ENCODE results near the gene PRR18. TPM values are rescaled to one million over a fixed set of nuclear protein-coding genes. Genes with fewer than 3 reads are reported as not detected.
A peak's percentile ranks its signal among the peaks of the same experiment; 100 is the strongest.

Gene PRR18
- total and polyA plus RNA-seq, 2 experiments from 2014 or later, result 0.12 to 0.33 TPM

- H3K36me3 ChIP-seq, result no peaks in the 10 kb centered on the region
- peak in 1 of 2 donors; percentile 47 for DNase-seq (ENCODE audit: low read depth in 1 of 2, low spot score in 1 of 2)
- no peaks in the 10 kb centered on the region for H3K9me3 ChIP-seq (ENCODE audit: low read depth)
- peak overlapping the region; percentile 40 for H3K4me3 ChIP-seq
- peaks cover 81% of the 10 kb centered on the region for H3K27me3 ChIP-seq
- no peaks in the 10 kb centered on the region for H3K4me1 ChIP-seq (ENCODE audit: low read depth)
- no peak for TF ChIP-seq CTCF (IDR thresholded peaks at IDR 0.05; ENCODE audit: low read depth, low read length)
- H3K27ac ChIP-seq, result no peak overlapping the region
Observed at GRCh38 chr6:166307082-166308032, 835 bp downstream of the PRR18 start.

GRCh38 chr6:166306378-166307081, 1.7 kb downstream of the PRR18 start:
- Histone ChIP-seq H3K27ac (no peak overlapping the region), H3K9me3 (ENCODE audit: low read depth) (no peaks in the 10 kb centered on the region), H3K4me3 (no peak overlapping the region), H3K36me3 (no peaks in the 10 kb centered on the region), H3K27me3 (peaks cover 87% of the 10 kb centered on the region), H3K4me1 (ENCODE audit: low read depth) (no peaks in the 10 kb centered on the region)
- TF ChIP-seq CTCF (IDR thresholded peaks at IDR 0.05; ENCODE audit: low read depth, low read length), result no peak
- DNase-seq (ENCODE audit: low read depth in 1 of 2, low spot score in 1 of 2), result no peak

GRCh38 chr6:166305562-166306117, 2.6 kb downstream of the PRR18 start:
- no peak overlapping the region for H3K4me3 ChIP-seq
- TF ChIP-seq CTCF (IDR thresholded peaks at IDR 0.05; ENCODE audit: low read depth, low read length), result no peak
- H3K27me3 ChIP-seq, result peaks cover 85% of the 10 kb centered on the region
- no peak overlapping the region for H3K27ac ChIP-seq
- no peaks in the 10 kb centered on the region for H3K36me3 ChIP-seq
- no peak for DNase-seq (ENCODE audit: low read depth in 1 of 2, low spot score in 1 of 2)
- H3K9me3 ChIP-seq (ENCODE audit: low read depth), result no peaks in the 10 kb centered on the region
- H3K4me1 ChIP-seq (ENCODE audit: low read depth), result no peaks in the 10 kb centered on the region

GRCh38 chr6:166304106-166304505, 4.1 kb downstream of the PRR18 start:
- H3K4me1 ChIP-seq (ENCODE audit: low read depth), result no peaks in the 10 kb centered on the region
- H3K27ac ChIP-seq, result no peak overlapping the region
- H3K27me3 ChIP-seq, result peaks cover 69% of the 10 kb centered on the region
- no peak overlapping the region for H3K4me3 ChIP-seq
- no peaks in the 10 kb centered on the region for H3K9me3 ChIP-seq (ENCODE audit: low read depth)
- DNase-seq (ENCODE audit: low read depth in 1 of 2, low spot score in 1 of 2), result no peak
- TF ChIP-seq CTCF (IDR thresholded peaks at IDR 0.05; ENCODE audit: low read depth, low read length), result no peak
- no peaks in the 10 kb centered on the region for H3K36me3 ChIP-seq

- no peak for TF ChIP-seq CTCF (IDR thresholded peaks at IDR 0.05; ENCODE audit: low read depth, low read length)
- no peak for DNase-seq (ENCODE audit: low read depth in 1 of 2, low spot score in 1 of 2)
- H3K9me3 ChIP-seq (ENCODE audit: low read depth), result no peaks in the 10 kb centered on the region
Observed at GRCh38 chr6:166301611-166302529, 6.3 kb downstream of the PRR18 start.

More at GRCh38 chr6:166301611-166302529, 6.3 kb downstream of the PRR18 start:
- no peaks in the 10 kb centered on the region for H3K36me3 ChIP-seq
- peaks cover 47% of the 10 kb centered on the region for H3K27me3 ChIP-seq
- no peak overlapping the region for H3K4me3 ChIP-seq
- H3K4me1 ChIP-seq (ENCODE audit: low read depth), result no peaks in the 10 kb centered on the region
- no peak overlapping the region for H3K27ac ChIP-seq
